ENCODE data around the gene SPN.
"Not testable (repeated sequence)": the region's sequence is repeated elsewhere in the genome, so short reads cannot be mapped to it uniquely, and the experiment has no call there.

DNA sequence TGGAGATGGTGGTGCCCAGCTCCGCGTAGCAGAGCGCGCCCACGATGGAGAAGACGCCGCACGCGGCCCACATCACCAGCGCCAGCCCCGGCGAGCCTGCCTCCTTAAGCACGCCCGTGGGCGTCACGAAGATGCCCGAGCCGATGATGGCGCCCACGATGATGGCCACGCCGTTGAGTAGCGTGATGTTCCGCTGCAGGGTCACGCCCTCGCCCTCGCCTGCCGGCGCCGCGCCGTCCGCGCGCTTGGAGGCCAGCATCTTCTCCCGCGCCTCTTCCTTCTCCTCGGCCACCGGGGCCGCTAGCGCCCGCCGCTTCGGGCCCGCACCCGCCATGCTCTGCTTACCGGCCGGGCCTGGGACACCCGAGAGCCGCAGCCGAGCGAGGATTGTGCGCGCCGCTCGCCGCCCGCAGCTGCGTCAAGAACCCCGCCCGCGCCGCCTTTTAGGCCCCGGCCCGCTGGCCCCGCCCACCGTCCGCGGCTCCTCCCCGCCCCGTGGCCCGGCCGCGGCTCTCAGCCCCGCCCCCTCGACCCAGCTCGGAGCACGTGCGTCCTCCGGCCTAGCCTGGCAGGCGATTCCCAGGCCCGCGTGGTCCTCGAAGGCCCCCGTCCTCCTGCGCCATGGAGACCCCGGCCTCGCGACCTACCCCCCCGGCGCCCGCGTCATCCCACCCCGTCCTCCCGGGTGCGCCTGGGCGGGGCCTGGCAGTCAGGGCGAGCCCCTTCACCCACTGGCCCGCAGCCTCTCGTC lies 49.6 kb upstream of the SPN start:
- TF ChIP-seq, protein P1, sequence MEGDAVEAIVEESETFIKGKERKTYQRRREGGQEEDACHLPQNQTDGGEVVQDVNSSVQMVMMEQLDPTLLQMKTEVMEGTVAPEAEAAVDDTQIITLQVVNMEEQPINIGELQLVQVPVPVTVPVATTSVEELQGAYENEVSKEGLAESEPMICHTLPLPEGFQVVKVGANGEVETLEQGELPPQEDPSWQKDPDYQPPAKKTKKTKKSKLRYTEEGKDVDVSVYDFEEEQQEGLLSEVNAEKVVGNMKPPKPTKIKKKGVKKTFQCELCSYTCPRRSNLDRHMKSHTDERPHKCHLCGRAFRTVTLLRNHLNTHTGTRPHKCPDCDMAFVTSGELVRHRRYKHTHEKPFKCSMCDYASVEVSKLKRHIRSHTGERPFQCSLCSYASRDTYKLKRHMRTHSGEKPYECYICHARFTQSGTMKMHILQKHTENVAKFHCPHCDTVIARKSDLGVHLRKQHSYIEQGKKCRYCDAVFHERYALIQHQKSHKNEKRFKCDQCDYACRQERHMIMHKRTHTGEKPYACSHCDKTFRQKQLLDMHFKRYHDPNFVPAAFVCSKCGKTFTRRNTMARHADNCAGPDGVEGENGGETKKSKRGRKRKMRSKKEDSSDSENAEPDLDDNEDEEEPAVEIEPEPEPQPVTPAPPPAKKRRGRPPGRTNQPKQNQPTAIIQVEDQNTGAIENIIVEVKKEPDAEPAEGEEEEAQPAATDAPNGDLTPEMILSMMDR (conservative IDR thresholded peaks at IDR 0.05; ENCODE audit: low read depth, low read length): not testable (repeated sequence)
- TF ChIP-seq EZH2 (IDR thresholded peaks at IDR 0.05; ENCODE audit: low read length, unreplicated experiment): not testable (repeated sequence)
